GM19193 (cell line): ENCODE results near the gene SACM1L.

Experiments used
- POLR2A ChIP-seq: IDR thresholded peaks from 4 replicates; pipeline ENCODE4 v1.6.1; 2011; ENCODE audit not compliant: insufficient read depth, insufficient read length; ENCODE audit errors: extremely low read depth

Gene SACM1L

GRCh38 chr3:45688882-45689786 lies at the start of gene SACM1L:
Gene SACM1L (plus strand): TSS chr3:45689396. CDS start chr3:45689466, 70 bp downstream.
- peak; percentile 70 for TF ChIP-seq POLR2A

GRCh38 chr3:45640091-45640507 lies 49.1 kb upstream of the SACM1L start:
- TF ChIP-seq POLR2A: no peak

GRCh38 chr3:45640724-45641361 lies 48.4 kb upstream of the SACM1L start:
- no peak for TF ChIP-seq POLR2A

- no peak for TF ChIP-seq POLR2A
Measured at GRCh38 chr3:45641756-45642155, 47.4 kb upstream of the SACM1L start.

GRCh38 chr3:45642731-45643152 lies 46.5 kb upstream of the SACM1L start:
- no peak for TF ChIP-seq POLR2A

- no peak for TF ChIP-seq POLR2A
Measured at GRCh38 chr3:45644063-45644790, 45.0 kb upstream of the SACM1L start.

GRCh38 chr3:45644791-45645201 lies 44.4 kb upstream of the SACM1L start:
- TF ChIP-seq POLR2A: no peak

- no peak for TF ChIP-seq POLR2A
Measured at GRCh38 chr3:45646051-45646585, 43.1 kb upstream of the SACM1L start.

- no peak for TF ChIP-seq POLR2A
Measured at GRCh38 chr3:45647148-45647619, 42.0 kb upstream of the SACM1L start.

GRCh38 chr3:45653205-45653604 lies 36.0 kb upstream of the SACM1L start:
- no peak for TF ChIP-seq POLR2A

GRCh38 chr3:45654397-45654944 lies 34.7 kb upstream of the SACM1L start:
- no peak for TF ChIP-seq POLR2A

- no peak for TF ChIP-seq POLR2A
Measured at GRCh38 chr3:45655906-45656305, 33.3 kb upstream of the SACM1L start.

GRCh38 chr3:45656575-45657363 lies 32.4 kb upstream of the SACM1L start:
- no peak for TF ChIP-seq POLR2A

- no peak for TF ChIP-seq POLR2A
Measured at GRCh38 chr3:45657853-45658252, 31.3 kb upstream of the SACM1L start.
